ENCODE measurements around the gene ADRM1. TPM values are rescaled to one million over a fixed set of nuclear protein-coding genes. Genes with fewer than 3 reads are reported as not detected.
A peak's percentile ranks its signal among the peaks of the same experiment; 100 is the strongest.

The ADRM1 gene
- total RNA-seq, 4 donors from 2014 or later, result 41.8 to 126 (median 109) TPM

DNA sequence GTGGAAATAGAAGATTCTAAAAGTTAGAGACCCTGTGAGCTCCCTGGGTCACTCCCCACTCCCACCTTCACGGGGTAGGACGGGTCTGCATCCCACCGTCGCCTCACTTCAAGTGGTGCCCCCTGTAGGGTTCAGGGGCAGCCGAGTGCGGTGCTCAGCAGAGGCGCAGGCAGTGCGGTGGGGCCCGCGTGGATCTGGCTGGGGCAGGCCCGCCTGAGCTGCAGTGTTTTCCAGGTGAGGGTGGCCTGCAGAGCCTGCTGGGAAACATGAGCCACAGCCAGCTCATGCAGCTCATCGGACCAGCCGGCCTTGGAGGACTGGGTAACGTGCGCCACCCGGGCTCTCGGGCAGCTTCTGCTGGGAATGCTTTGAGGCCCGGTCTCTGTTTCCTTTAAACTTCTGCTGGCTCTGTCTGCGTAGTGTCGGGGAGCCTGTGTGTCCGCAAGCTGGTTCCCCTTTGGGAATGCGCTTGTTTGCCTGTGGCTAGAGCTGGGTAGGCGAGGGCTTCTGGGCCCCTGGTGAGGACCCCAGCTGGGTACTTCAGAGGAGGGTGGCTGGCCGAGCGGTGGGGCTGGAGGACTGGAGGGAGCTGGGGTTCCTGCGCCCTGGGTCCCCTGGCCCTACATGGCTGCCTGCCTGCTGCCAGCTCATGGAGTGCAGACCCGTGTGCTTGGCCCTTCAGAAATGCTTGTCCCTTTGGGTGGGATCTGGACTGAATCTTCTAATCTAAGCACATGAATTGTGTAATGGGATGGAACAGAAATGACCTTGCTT, 3.8 kb downstream of the ADRM1 start:
- H3K27ac ChIP-seq, result no peak overlapping the region
- H3K27me3 ChIP-seq, result no peaks in the 10 kb centered on the region
- in situ Hi-C loops (cut with MboI; ENCODE audit: low pct_ligation_motif_present in 1 of 4, low pct_unique_long_range_greater_than_20kb in 1 of 4, low sequenced_read_pairs in 3 of 4), result no loop called here

DNA sequence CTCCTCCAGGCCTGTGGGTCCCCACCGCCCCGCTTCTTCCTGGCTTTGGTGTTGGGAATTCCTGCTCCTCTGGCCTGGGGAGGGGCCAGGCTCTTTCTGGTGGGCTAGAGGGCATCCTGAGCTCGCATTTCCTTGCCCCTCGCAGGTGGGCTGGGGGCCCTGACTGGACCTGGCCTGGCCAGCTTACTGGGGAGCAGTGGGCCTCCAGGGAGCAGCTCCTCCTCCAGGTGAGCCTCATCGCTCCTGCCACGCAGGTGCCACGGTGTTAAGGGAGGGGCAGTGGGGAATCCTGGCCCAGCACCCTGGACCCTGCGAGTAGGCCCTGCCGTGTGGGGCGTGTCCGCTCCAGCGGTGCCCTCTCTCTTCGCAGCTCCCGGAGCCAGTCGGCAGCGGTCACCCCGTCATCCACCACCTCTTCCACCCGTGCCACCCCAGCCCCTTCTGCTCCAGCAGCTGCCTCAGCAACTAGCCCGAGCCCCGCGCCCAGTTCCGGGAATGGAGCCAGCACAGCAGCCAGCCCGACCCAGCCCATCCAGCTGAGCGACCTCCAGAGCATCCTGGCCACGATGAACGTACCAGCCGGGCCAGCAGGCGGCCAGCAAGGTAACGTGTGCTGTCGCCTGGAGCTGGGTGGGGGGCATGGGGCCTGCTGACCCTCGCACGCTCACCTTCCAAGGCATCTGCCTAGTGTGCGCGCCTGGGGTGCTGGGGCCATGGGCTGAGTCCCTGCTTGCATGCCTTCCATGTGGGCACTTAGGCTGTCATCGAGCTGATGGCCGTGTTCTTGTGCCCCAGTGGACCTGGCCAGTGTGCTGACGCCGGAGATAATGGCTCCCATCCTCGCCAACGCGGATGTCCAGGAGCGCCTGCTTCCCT, 4.7 kb downstream of the ADRM1 start:
- Histone ChIP-seq H3K4me3 (no peak overlapping the region), H3K27me3 (no peaks in the 10 kb centered on the region), H3K9me3 (no peaks in the 10 kb centered on the region), H3K4me1 (peaks cover 15 to 23% (median 20%) of the 10 kb centered on the region in 4 donors), H3K27ac (no peak overlapping the region), H3K36me3 (peaks cover 0 to 35% (median 11%) of the 10 kb centered on the region in 4 donors)
- intact Hi-C loops (cut with DNase I; ENCODE audit: low total_unique reads), result no loop called here
- whole genome bisulfite sequencing, 2 donors (ENCODE audit: low coverage in 1 of 2), result 81% methylated on average over 27 of the region's 42 CpGs; no CpG with 5 or more reads in 1 of the 2 donors
- in situ Hi-C loops (cut with MboI; ENCODE audit: low pct_ligation_motif_present in 1 of 4, low pct_unique_long_range_greater_than_20kb in 1 of 4, low sequenced_read_pairs in 3 of 4), result no loop called here
- TF ChIP-seq, protein P1, sequence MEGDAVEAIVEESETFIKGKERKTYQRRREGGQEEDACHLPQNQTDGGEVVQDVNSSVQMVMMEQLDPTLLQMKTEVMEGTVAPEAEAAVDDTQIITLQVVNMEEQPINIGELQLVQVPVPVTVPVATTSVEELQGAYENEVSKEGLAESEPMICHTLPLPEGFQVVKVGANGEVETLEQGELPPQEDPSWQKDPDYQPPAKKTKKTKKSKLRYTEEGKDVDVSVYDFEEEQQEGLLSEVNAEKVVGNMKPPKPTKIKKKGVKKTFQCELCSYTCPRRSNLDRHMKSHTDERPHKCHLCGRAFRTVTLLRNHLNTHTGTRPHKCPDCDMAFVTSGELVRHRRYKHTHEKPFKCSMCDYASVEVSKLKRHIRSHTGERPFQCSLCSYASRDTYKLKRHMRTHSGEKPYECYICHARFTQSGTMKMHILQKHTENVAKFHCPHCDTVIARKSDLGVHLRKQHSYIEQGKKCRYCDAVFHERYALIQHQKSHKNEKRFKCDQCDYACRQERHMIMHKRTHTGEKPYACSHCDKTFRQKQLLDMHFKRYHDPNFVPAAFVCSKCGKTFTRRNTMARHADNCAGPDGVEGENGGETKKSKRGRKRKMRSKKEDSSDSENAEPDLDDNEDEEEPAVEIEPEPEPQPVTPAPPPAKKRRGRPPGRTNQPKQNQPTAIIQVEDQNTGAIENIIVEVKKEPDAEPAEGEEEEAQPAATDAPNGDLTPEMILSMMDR (IDR thresholded peaks at IDR 0.05), result no peak
- TF ChIP-seq POLR2A (IDR thresholded peaks at IDR 0.05) (no peak), POLR2AphosphoS5 (IDR thresholded peaks at IDR 0.05) (no peak), EP300 (IDR thresholded peaks at IDR 0.05; ENCODE audit: low read depth) (no peak)
- DNase-seq, result no peak

More for the DNA sequence above, 3.8 kb downstream of the ADRM1 start:
- 88% methylated on average over 25 of the region's 27 CpGs; no CpG with 5 or more reads in 1 of the 2 donors for WGBS, 2 donors (ENCODE audit: low coverage in 1 of 2)
- intact Hi-C loops (cut with DNase I; ENCODE audit: low total_unique reads), result no loop called here
- Histone ChIP-seq H3K36me3 (peaks cover 0 to 35% (median 11%) of the 10 kb centered on the region in 4 donors), H3K9me3 (no peaks in the 10 kb centered on the region), H3K4me1 (peaks cover 15 to 23% (median 20%) of the 10 kb centered on the region in 4 donors), H3K4me3 (no peak overlapping the region)
- DNase-seq, result no peak
- TF ChIP-seq, protein P1 (IDR thresholded peaks at IDR 0.05), result no peak
- TF ChIP-seq POLR2A (IDR thresholded peaks at IDR 0.05) (no peak), POLR2AphosphoS5 (IDR thresholded peaks at IDR 0.05) (no peak), EP300 (IDR thresholded peaks at IDR 0.05; ENCODE audit: low read depth) (no peak)

DNA sequence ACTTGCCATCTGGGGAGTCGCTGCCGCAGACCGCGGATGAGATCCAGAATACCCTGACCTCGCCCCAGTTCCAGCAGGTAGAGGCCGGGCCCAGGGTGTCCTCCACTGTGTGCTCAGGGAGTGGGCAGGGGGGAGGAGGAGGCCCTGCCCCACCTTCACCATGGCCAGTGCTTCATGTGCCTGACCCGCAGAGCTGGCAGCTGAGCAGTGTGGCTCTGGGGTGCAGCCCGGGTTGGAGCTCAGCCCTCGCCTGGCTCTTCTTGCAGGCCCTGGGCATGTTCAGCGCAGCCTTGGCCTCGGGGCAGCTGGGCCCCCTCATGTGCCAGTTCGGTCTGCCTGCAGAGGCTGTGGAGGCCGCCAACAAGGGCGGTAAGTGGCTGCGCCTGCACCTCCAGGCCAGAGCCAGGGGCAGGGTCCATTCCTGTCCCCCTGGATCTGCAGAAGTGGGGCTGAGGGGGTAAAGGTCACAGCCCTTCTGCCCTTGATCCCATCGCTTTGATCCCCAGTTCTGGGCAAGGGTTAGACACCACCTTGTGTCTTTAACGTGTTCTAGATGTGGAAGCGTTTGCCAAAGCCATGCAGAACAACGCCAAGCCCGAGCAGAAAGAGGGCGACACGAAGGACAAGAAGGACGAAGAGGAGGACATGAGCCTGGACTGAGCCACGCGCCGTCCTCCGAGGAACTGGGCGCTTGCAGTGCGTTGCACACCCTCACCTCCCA, 5.5 kb downstream of the ADRM1 start:
- TF ChIP-seq EP300 (IDR thresholded peaks at IDR 0.05; ENCODE audit: low read depth), result no peak
- TF ChIP-seq POLR2A (IDR thresholded peaks at IDR 0.05), result no peak
- TF ChIP-seq, protein P1 (IDR thresholded peaks at IDR 0.05), result no peak
- no peak for TF ChIP-seq POLR2AphosphoS5 (IDR thresholded peaks at IDR 0.05)
- Histone ChIP-seq H3K27me3 (no peaks in the 10 kb centered on the region), H3K4me1 (peaks cover 15 to 23% (median 20%) of the 10 kb centered on the region in 4 donors), H3K4me3 (no peak overlapping the region), H3K9me3 (no peaks in the 10 kb centered on the region), H3K27ac (peak overlapping the region in 1 of 4 donors; percentile 13), H3K36me3 (peaks cover 0 to 35% (median 11%) of the 10 kb centered on the region in 4 donors)
- 87 to 100% methylated on average over 1 to 29 of the region's 29 CpGs for WGBS, 2 donors (ENCODE audit: low coverage in 1 of 2)
- intact Hi-C loops (cut with DNase I; ENCODE audit: low total_unique reads), result no loop called here
- DNase-seq, result no peak
- in situ Hi-C loops (cut with MboI; ENCODE audit: low pct_ligation_motif_present in 1 of 4, low pct_unique_long_range_greater_than_20kb in 1 of 4, low sequenced_read_pairs in 3 of 4), result no loop called here

Data from transverse colon (tissue), 4 donors.